ENCODE measurements around the gene ITGA6. TPM values are rescaled to one million over a fixed set of nuclear protein-coding genes. Genes with fewer than 3 reads are reported as not detected.

Gene ITGA6
- total RNA-seq, 1 experiment from 2014 or later = 93.1 TPM

- Histone ChIP-seq H3K27ac (ENCODE audit: low read depth, low read length) (no peak overlapping the region), H3K4me3 (replicated peaks in 1 of 2; ENCODE audit: low read depth in 1 of 2, low read length in 2 of 2) (no peak overlapping the region), H3K9me3 (ENCODE audit: control insufficient read depth in 1 of 2, insufficient read depth in 1 of 2, low read depth in 1 of 2, low read length in 2 of 2) (peaks cover 0 to 7% of the 10 kb centered on the region in 2 experiments; a peak in 1 of 4 replicates), H3K79me2 (ENCODE audit: insufficient read depth, low read length) (no peaks in the 10 kb centered on the region), H3K36me3 (ENCODE audit: control insufficient read depth in 1 of 2, insufficient read depth in 2 of 2, low read length in 2 of 2) (no peaks in the 10 kb centered on the region), H3K4me2 (ENCODE audit: low read length) (no peak overlapping the region), H2AFZ (ENCODE audit: low read depth, low read length, poor library complexity, severe bottlenecking) (no peak overlapping the region), H3K4me1 (ENCODE audit: control insufficient read depth in 1 of 2, insufficient read depth in 2 of 2, low read length in 2 of 2) (no peaks in the 10 kb centered on the region), H4K20me1 (ENCODE audit: insufficient read depth) (no peaks in the 10 kb centered on the region), H3K9ac (ENCODE audit: low read length) (no peak overlapping the region), H3K9me2 (ENCODE audit: insufficient read depth) (no peaks in the 10 kb centered on the region), H3K27me3 (ENCODE audit: insufficient read depth, low read length) (no peaks in the 10 kb centered on the region)
- ChIA-PET CTCF (no interaction called here), POLR2A (no interaction called here), RAD21 (ENCODE audit: low non-redundant PET in 1 of 2, low total read pairs in 2 of 2, uncharacterized antibody in 2 of 2, unreplicated experiment in 2 of 2) (no interaction called here)
- TF ChIP-seq, protein P1, sequence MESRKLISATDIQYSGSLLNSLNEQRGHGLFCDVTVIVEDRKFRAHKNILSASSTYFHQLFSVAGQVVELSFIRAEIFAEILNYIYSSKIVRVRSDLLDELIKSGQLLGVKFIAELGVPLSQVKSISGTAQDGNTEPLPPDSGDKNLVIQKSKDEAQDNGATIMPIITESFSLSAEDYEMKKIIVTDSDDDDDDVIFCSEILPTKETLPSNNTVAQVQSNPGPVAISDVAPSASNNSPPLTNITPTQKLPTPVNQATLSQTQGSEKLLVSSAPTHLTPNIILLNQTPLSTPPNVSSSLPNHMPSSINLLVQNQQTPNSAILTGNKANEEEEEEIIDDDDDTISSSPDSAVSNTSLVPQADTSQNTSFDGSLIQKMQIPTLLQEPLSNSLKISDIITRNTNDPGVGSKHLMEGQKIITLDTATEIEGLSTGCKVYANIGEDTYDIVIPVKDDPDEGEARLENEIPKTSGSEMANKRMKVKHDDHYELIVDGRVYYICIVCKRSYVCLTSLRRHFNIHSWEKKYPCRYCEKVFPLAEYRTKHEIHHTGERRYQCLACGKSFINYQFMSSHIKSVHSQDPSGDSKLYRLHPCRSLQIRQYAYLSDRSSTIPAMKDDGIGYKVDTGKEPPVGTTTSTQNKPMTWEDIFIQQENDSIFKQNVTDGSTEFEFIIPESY (IDR thresholded peaks at IDR 0.05; ENCODE audit: extremely low read depth, insufficient replicate concordance, low read length) = no peak
- no peak for TF ChIP-seq EGR1 (IDR thresholded peaks at IDR 0.05; ENCODE audit: low read depth)
- no peak for TF ChIP-seq YY1 (IDR thresholded peaks at IDR 0.05; ENCODE audit: extremely low read depth, insufficient replicate concordance, low read depth, low read length)
- TF ChIP-seq TCF7L2 (IDR thresholded peaks at IDR 0.05; ENCODE audit: borderline replicate concordance, extremely low read depth, insufficient read depth, insufficient read length) = no peak
- TF ChIP-seq, protein P2, sequence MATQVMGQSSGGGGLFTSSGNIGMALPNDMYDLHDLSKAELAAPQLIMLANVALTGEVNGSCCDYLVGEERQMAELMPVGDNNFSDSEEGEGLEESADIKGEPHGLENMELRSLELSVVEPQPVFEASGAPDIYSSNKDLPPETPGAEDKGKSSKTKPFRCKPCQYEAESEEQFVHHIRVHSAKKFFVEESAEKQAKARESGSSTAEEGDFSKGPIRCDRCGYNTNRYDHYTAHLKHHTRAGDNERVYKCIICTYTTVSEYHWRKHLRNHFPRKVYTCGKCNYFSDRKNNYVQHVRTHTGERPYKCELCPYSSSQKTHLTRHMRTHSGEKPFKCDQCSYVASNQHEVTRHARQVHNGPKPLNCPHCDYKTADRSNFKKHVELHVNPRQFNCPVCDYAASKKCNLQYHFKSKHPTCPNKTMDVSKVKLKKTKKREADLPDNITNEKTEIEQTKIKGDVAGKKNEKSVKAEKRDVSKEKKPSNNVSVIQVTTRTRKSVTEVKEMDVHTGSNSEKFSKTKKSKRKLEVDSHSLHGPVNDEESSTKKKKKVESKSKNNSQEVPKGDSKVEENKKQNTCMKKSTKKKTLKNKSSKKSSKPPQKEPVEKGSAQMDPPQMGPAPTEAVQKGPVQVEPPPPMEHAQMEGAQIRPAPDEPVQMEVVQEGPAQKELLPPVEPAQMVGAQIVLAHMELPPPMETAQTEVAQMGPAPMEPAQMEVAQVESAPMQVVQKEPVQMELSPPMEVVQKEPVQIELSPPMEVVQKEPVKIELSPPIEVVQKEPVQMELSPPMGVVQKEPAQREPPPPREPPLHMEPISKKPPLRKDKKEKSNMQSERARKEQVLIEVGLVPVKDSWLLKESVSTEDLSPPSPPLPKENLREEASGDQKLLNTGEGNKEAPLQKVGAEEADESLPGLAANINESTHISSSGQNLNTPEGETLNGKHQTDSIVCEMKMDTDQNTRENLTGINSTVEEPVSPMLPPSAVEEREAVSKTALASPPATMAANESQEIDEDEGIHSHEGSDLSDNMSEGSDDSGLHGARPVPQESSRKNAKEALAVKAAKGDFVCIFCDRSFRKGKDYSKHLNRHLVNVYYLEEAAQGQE (IDR thresholded peaks at IDR 0.05; ENCODE audit: low read depth) = no peak
- no peak for TF ChIP-seq SP1 (IDR thresholded peaks at IDR 0.05; ENCODE audit: low read depth)
- TF ChIP-seq SIN3A (IDR thresholded peaks at IDR 0.05; ENCODE audit: low read depth) = no peak
- no peak for TF ChIP-seq ZFX (IDR thresholded peaks at IDR 0.05)
- TF ChIP-seq POLR2A (IDR thresholded peaks at IDR 0.05; ENCODE audit: borderline replicate concordance, extremely low read depth, insufficient read depth, insufficient read length) = no peak
- BruUV-seq (replicated peaks) = no TSS peak
- ATAC-seq (no peak), DNase-seq (ENCODE audit: low read depth, low spot score) (no peak)
- intact Hi-C loops (cut with micrococcal nuclease) = no loop called here
Observed at GRCh38 chr2:172381275-172382027, 45.9 kb upstream of the ITGA6 start.

Measured in HCT116 (cell line).